OCI-LY1 (cell line): Measurements from ENCODE around the gene CTPS1.

Experiments
- H2AFZ ChIP-seq: fragments of 200-600 bp; sonication (generic), shearing (Covaris generic); 2 replicates; pipeline ENCODE4 v1.6.0; 2014; ENCODE audit warnings: antibody characterized with exemption, mild to moderate bottlenecking, low read length
- H3F3A ChIP-seq: fragments of 200-600 bp; sonication (generic), shearing (Covaris generic); 2 replicates; pipeline ENCODE4 v1.6.0; 2014; ENCODE audit warnings: mild to moderate bottlenecking, antibody characterized with exemption, low read length, moderate library complexity; ENCODE audit not compliant: insufficient read depth
- H3K27ac ChIP-seq: fragments of 200-600 bp; sonication (generic); 2 replicates; pipeline ENCODE4 v1.5.1; 2014; ENCODE audit warnings: low read length, mixed run types, mild to moderate bottlenecking, low read depth; ENCODE audit not compliant: poor library complexity, severe bottlenecking
- H3K27me3 ChIP-seq: fragments of 200-600 bp; sonication (generic); 2 replicates; pipeline ENCODE4 v1.6.0; 2014; ENCODE audit warnings: antibody characterized with exemption, mild to moderate bottlenecking, low read length, moderate library complexity; ENCODE audit not compliant: insufficient read depth
- H3K36me3 ChIP-seq: fragments of 200-600 bp; sonication (generic); 2 replicates; pipeline ENCODE4 v1.6.1; 2014; ENCODE audit warnings: mild to moderate bottlenecking, antibody characterized with exemption, low read length, moderate library complexity, mixed read lengths; ENCODE audit not compliant: insufficient read depth
- H3K4me1 ChIP-seq: fragments of 200-600 bp; sonication (generic); 2 replicates; pipeline ENCODE4 v1.5.1; 2014; ENCODE audit warnings: mild to moderate bottlenecking, low read length, moderate library complexity; ENCODE audit not compliant: insufficient read depth, severe bottlenecking
- H3K4me2 ChIP-seq: fragments of 200-600 bp; sonication (generic), shearing (Covaris generic); 2 replicates; pipeline ENCODE4 v1.6.1; 2014; ENCODE audit warnings: low read length
- H3K4me3 ChIP-seq: fragments of 200-600 bp; sonication (generic); 2 replicates; pipeline ENCODE4 v1.5.1; 2014; ENCODE audit warnings: low read length, low read depth, mild to moderate bottlenecking, mixed read lengths; ENCODE audit not compliant: poor library complexity, severe bottlenecking
- H3K79me2 ChIP-seq: fragments of 200-600 bp; shearing (Covaris generic); 2 replicates; pipeline ENCODE4 v1.6.1; 2016; ENCODE audit warnings: mixed run types, low read length, mixed read lengths; ENCODE audit not compliant: insufficient read depth
- H3K9ac ChIP-seq: fragments of 200-600 bp; sonication (generic), shearing (Covaris generic); 2 replicates; pipeline ENCODE4 v1.6.1; 2014; ENCODE audit warnings: mild to moderate bottlenecking, low read length, mixed read lengths
- H3K9me2 ChIP-seq: fragments of 200-600 bp; sonication (generic), shearing (Covaris generic); 2 replicates; pipeline ENCODE4 v1.6.1; 2014; ENCODE audit warnings: low read depth, mild to moderate bottlenecking, low read length, mixed read lengths
- H3K9me3 ChIP-seq: fragments of 200-600 bp; shearing (Covaris generic); 2 replicates; pipeline ENCODE4 v1.6.1; 2014; ENCODE audit warnings: low read length, mixed read lengths
- H4K20me1 ChIP-seq: fragments of 200-600 bp; sonication (generic), shearing (Covaris generic); 2 replicates; pipeline ENCODE4 v1.6.0; 2016; ENCODE audit warnings: mild to moderate bottlenecking, low read length; ENCODE audit not compliant: insufficient read depth
- CTCF ChIP-seq: fragments of 200-600 bp; sonication (generic), shearing (Covaris generic); IDR thresholded peaks from 2 replicates; pipeline ENCODE4 v1.5.1; 2017; ENCODE audit warnings: mild to moderate bottlenecking, antibody characterized with exemption, low read length, moderate library complexity, mixed read lengths
- EZH2 ChIP-seq: fragments of 200-600 bp; sonication (generic), shearing (Covaris generic); IDR thresholded peaks from 2 replicates; pipeline ENCODE4 v1.8.0; 2017; ENCODE audit warnings: borderline replicate concordance, mixed run types, mild to moderate bottlenecking, antibody characterized with exemption, low read length, moderate library complexity, mixed read lengths

CTPS1 gene

DNA sequence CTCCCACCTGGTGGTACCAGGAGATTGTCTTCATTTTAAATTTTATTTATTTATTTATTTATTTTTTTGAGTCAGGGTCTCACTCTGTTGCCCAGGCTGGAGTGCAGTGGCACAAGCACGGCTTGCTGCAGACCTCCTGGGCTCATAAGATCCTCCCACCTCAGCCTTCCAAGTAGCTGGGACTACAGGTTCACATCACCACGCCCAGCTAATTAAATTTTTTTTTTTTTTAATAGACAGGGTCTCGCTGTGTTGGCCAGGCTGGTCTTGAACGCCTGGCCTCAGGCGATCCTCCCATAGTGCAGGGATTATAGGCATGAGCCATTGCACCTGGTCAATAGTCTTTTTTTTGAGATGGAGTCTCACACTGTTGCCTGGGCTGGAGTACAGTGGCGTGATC is 33.5 kb downstream of the CTPS1 start:
- Histone ChIP-seq H2AFZ (no peak overlapping the region), H3K36me3 (peaks cover 98% of the 10 kb centered on the region), H3K4me1 (no peaks in the 10 kb centered on the region), H3F3A (no peaks in the 10 kb centered on the region), H4K20me1 (no peaks in the 10 kb centered on the region), H3K27ac (no peak overlapping the region), H3K9ac (no peak overlapping the region), H3K9me2 (no peaks in the 10 kb centered on the region), H3K27me3 (no peaks in the 10 kb centered on the region), H3K79me2 (no peaks in the 10 kb centered on the region), H3K4me2 (no peak overlapping the region), H3K9me3 (no peaks in the 10 kb centered on the region), H3K4me3 (no peak overlapping the region)
- TF ChIP-seq CTCF (no peak), EZH2 (no peak)

GRCh38 chr1:41013796-41014195 is 34.3 kb downstream of the CTPS1 start:
- no peaks in the 10 kb centered on the region for H3K79me2 ChIP-seq
- no peaks in the 10 kb centered on the region for H3K4me1 ChIP-seq
- no peaks in the 10 kb centered on the region for H3K9me2 ChIP-seq
- H3K27me3 ChIP-seq = no peaks in the 10 kb centered on the region
- peaks cover 95% of the 10 kb centered on the region for H3K36me3 ChIP-seq
- no peaks in the 10 kb centered on the region for H3K9me3 ChIP-seq
- H2AFZ ChIP-seq = no peak overlapping the region
- TF ChIP-seq CTCF (no peak), EZH2 (no peak)
- no peak overlapping the region for H3K27ac ChIP-seq
- no peaks in the 10 kb centered on the region for H4K20me1 ChIP-seq
- H3K4me3 ChIP-seq = no peak overlapping the region
- H3K9ac ChIP-seq = no peak overlapping the region
- H3F3A ChIP-seq = no peaks in the 10 kb centered on the region
- no peak overlapping the region for H3K4me2 ChIP-seq

DNA sequence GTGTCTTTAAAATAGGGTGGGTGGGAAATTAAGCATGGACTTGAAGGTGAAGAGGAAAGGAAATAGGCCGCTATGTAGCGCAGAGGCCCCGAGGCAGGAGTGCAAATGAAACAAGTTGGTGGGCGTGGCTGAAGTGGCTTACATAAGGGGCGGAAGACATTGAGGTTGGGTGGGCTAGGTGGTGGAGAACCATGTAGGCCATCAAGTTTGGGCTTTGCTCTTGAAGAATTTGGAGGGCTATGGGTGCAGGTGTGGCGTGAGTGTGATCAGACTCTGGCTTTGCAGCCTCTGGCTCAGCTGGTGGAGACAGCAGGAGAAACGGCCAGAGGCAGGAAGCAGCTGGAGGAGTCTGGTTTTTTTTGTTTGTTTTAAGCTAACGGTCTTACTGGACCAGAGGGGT is 35.4 kb downstream of the CTPS1 start:
- Histone ChIP-seq H3K4me2 (no peak overlapping the region), H3K9me3 (no peaks in the 10 kb centered on the region), H4K20me1 (no peaks in the 10 kb centered on the region), H3K9ac (no peak overlapping the region), H3K4me1 (no peaks in the 10 kb centered on the region), H3K36me3 (peaks cover 92% of the 10 kb centered on the region), H3K79me2 (no peaks in the 10 kb centered on the region), H3K9me2 (no peaks in the 10 kb centered on the region), H3F3A (no peaks in the 10 kb centered on the region), H3K27me3 (no peaks in the 10 kb centered on the region), H3K27ac (no peak overlapping the region), H2AFZ (no peak overlapping the region), H3K4me3 (no peak overlapping the region)
- TF ChIP-seq EZH2 (no peak), CTCF (no peak)
